Measurements from ENCODE around the gene XXYLT1.

The XXYLT1 gene

DNA sequence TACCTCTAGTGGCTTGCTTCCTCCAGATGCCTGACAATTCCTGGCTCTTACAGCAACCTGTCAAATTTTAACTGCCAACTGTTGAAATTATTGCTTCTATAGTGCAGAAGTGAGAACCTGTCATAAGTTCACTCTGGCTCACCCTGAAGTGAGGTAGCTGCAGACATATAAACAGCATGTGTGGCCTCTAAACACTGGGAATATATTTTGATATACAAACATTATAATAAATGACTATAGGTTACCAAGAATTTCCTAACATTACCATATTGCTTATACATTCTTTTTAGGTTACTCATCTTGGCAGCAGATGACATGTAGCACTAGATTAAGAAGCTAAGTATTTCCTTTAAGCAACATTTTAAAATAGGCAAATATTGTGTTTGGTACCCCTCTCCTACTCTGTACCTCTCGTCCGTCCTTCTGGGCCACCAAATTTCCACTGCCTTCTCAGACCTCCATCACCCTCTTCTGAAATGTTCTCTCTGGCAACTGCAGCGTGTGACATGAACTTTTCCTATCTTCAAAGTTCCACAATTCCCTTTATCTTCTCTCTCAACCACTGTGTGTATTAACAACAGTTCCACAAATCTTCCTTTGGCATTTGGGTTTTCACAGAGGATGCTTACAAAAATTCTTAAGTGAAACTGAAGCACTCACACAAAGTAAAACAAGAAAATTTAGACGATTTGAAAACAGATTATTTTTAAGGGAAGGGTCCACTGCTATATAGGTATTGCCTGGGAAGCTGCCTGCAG, 15.3 kb upstream of the XXYLT1 start:
- Histone ChIP-seq H3K4me3 (ENCODE audit: low read length) (no peak overlapping the region), H3K27ac (ENCODE audit: low read depth, low read length) (no peak overlapping the region), H3K9me2 (replicated peaks; ENCODE audit: control insufficient read depth, low read length) (no peaks in the 10 kb centered on the region), H3K9me3 (ENCODE audit: control insufficient read depth, insufficient read depth, low read length) (no peaks in the 10 kb centered on the region), H3F3A (ENCODE audit: control insufficient read depth, insufficient read depth) (0 out of 2 replicates have a peak, but pooled peaks cover 3% of the 10 kb centered on the region), H3K27me3 (ENCODE audit: control insufficient read depth, low read length) (no peaks in the 10 kb centered on the region), H3K4me1 (ENCODE audit: control insufficient read depth, low read length) (peaks cover 6% of the 10 kb centered on the region; the same call in 1 of the 2 replicates), H3K36me3 (ENCODE audit: control insufficient read depth, low read length) (peaks cover 50% of the 10 kb centered on the region), H3K4me2 (ENCODE audit: low read length) (no peak overlapping the region), H3K79me2 (ENCODE audit: control insufficient read depth, low read length) (no peaks in the 10 kb centered on the region), H4K20me1 (ENCODE audit: control insufficient read depth, insufficient read depth, low read depth, low read length) (no peaks in the 10 kb centered on the region)
- no peak for TF ChIP-seq EZH2phosphoT487 (IDR thresholded peaks at IDR 0.05; ENCODE audit: borderline replicate concordance, low read length)
- TF ChIP-seq, protein P1, sequence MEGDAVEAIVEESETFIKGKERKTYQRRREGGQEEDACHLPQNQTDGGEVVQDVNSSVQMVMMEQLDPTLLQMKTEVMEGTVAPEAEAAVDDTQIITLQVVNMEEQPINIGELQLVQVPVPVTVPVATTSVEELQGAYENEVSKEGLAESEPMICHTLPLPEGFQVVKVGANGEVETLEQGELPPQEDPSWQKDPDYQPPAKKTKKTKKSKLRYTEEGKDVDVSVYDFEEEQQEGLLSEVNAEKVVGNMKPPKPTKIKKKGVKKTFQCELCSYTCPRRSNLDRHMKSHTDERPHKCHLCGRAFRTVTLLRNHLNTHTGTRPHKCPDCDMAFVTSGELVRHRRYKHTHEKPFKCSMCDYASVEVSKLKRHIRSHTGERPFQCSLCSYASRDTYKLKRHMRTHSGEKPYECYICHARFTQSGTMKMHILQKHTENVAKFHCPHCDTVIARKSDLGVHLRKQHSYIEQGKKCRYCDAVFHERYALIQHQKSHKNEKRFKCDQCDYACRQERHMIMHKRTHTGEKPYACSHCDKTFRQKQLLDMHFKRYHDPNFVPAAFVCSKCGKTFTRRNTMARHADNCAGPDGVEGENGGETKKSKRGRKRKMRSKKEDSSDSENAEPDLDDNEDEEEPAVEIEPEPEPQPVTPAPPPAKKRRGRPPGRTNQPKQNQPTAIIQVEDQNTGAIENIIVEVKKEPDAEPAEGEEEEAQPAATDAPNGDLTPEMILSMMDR (IDR thresholded peaks at IDR 0.05; ENCODE audit: low read depth, low read length, poor library complexity, severe bottlenecking) = no peak

- TF ChIP-seq EZH2phosphoT487 (IDR thresholded peaks at IDR 0.05; ENCODE audit: borderline replicate concordance, low read length) = no peak
- TF ChIP-seq, protein P1 (IDR thresholded peaks at IDR 0.05; ENCODE audit: low read depth, low read length, poor library complexity, severe bottlenecking) = no peak
- no peak overlapping the region for H3K4me2 ChIP-seq (ENCODE audit: low read length)
- peaks cover 45% of the 10 kb centered on the region for H3K36me3 ChIP-seq (ENCODE audit: control insufficient read depth, low read length)
- H3K4me1 ChIP-seq (ENCODE audit: control insufficient read depth, low read length) = peaks cover 6% of the 10 kb centered on the region; the same call in 1 of the 2 replicates
- H3K9me3 ChIP-seq (ENCODE audit: control insufficient read depth, insufficient read depth, low read length) = no peaks in the 10 kb centered on the region
- 0 out of 2 replicates have a peak, but pooled peaks cover 3% of the 10 kb centered on the region for H3F3A ChIP-seq (ENCODE audit: control insufficient read depth, insufficient read depth)
- H3K79me2 ChIP-seq (ENCODE audit: control insufficient read depth, low read length) = no peaks in the 10 kb centered on the region
- H3K9me2 ChIP-seq (replicated peaks; ENCODE audit: control insufficient read depth, low read length) = no peaks in the 10 kb centered on the region
- H3K27me3 ChIP-seq (ENCODE audit: control insufficient read depth, low read length) = no peaks in the 10 kb centered on the region
- no peak overlapping the region for H3K4me3 ChIP-seq (ENCODE audit: low read length)
- H4K20me1 ChIP-seq (ENCODE audit: control insufficient read depth, insufficient read depth, low read depth, low read length) = no peaks in the 10 kb centered on the region
- no peak overlapping the region for H3K27ac ChIP-seq (ENCODE audit: low read depth, low read length)
Observed at GRCh38 chr3:195285372-195285771, 14.4 kb upstream of the XXYLT1 start.

DNA sequence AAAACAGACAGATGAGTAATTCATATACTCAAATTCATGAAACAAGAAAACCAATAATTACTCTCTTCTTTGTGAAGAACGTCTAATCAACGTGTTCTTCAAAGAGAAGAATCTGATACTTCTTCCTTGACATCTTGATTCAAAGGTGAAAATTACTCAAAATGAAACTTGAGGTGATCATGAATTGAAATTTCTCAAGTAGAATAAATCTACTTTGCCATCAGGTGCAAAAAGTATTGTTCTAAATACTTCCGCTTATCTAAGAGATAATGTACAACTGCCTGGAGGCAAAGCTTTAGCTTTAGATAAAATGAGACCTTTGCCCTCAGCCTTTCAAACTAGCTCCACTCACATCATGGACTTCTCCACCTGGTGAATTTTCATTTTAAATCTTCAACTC, 13.9 kb upstream of the XXYLT1 start:
- no peak overlapping the region for H3K27ac ChIP-seq (ENCODE audit: low read depth, low read length)
- H3K4me1 ChIP-seq (ENCODE audit: control insufficient read depth, low read length) = peaks cover 6% of the 10 kb centered on the region; the same call in 1 of the 2 replicates
- H3K9me3 ChIP-seq (ENCODE audit: control insufficient read depth, insufficient read depth, low read length) = no peaks in the 10 kb centered on the region
- no peaks in the 10 kb centered on the region for H3K9me2 ChIP-seq (replicated peaks; ENCODE audit: control insufficient read depth, low read length)
- H3K4me2 ChIP-seq (ENCODE audit: low read length) = no peak overlapping the region
- no peaks in the 10 kb centered on the region for H3K79me2 ChIP-seq (ENCODE audit: control insufficient read depth, low read length)
- no peak overlapping the region for H3K4me3 ChIP-seq (ENCODE audit: low read length)
- no peaks in the 10 kb centered on the region for H4K20me1 ChIP-seq (ENCODE audit: control insufficient read depth, insufficient read depth, low read depth, low read length)
- no peaks in the 10 kb centered on the region for H3K27me3 ChIP-seq (ENCODE audit: control insufficient read depth, low read length)
- H3K36me3 ChIP-seq (ENCODE audit: control insufficient read depth, low read length) = peaks cover 45% of the 10 kb centered on the region
- H3F3A ChIP-seq (ENCODE audit: control insufficient read depth, insufficient read depth) = 0 out of 2 replicates have a peak, but pooled peaks cover 3% of the 10 kb centered on the region
- TF ChIP-seq, protein P1 (IDR thresholded peaks at IDR 0.05; ENCODE audit: low read depth, low read length, poor library complexity, severe bottlenecking) = no peak
- no peak for TF ChIP-seq EZH2phosphoT487 (IDR thresholded peaks at IDR 0.05; ENCODE audit: borderline replicate concordance, low read length)

Data from DOHH2 (cell line).